CD4-positive, CD25-positive, alpha-beta regulatory T cell (primary cell): ENCODE measurements around the gene HIP1R. TPM values are rescaled to one million over a fixed set of nuclear protein-coding genes. Genes with fewer than 3 reads are reported as not detected.

Source experiments
- ATAC-seq, 2 donors: fragments of 150-1000 bp; cut with Tn5 transposase; one replicate each; pipeline ENCODE4 v1.10.0; 2021; ENCODE audit warnings: low read depth in 2 of 2, moderate number of reproducible peaks in 2 of 2, moderate library complexity in 1 of 2
- DNase-seq, 3 donors: peaks; one replicate each; pipeline versions ENCODE4 v3.0.0 to v3.0.0-alpha.2; 2012 to 2022; ENCODE audit warnings: mixed read lengths in 1 of 3
- H3K27ac ChIP-seq: one replicate; pipeline ENCODE4 v1.7.0; 2013; ENCODE audit warnings: mild to moderate bottlenecking, low read length; ENCODE audit not compliant: insufficient read depth, poor library complexity, severe bottlenecking
- H3K27me3 ChIP-seq: one replicate; pipeline ENCODE4 v1.7.0; 2013; ENCODE audit warnings: low read length; ENCODE audit not compliant: control insufficient read depth, insufficient read depth
- H3K36me3 ChIP-seq: one replicate; pipeline ENCODE4 v1.7.0; 2013; ENCODE audit warnings: mild to moderate bottlenecking, low read length, moderate library complexity; ENCODE audit not compliant: control insufficient read depth, insufficient read depth
- H3K4me1 ChIP-seq: 2 replicates; pipeline ENCODE4 v1.7.0; 2013; ENCODE audit warnings: mild to moderate bottlenecking, low read length; ENCODE audit not compliant: insufficient read depth, control insufficient read depth, poor library complexity, severe bottlenecking
- H3K4me3 ChIP-seq: one replicate; pipeline ENCODE4 v1.7.0; 2013; ENCODE audit warnings: low read depth, mild to moderate bottlenecking, low read length, moderate library complexity
- H3K9me3 ChIP-seq, 2 experiments: 1 replicate in 1 of 2; 2 replicates in 1 of 2; pipeline ENCODE4 v1.7.0; 2013; ENCODE audit warnings: low read length in 2 of 2, mild to moderate bottlenecking in 1 of 2, moderate library complexity in 1 of 2; ENCODE audit not compliant: control insufficient read depth in 2 of 2
- H3K27ac Mint-ChIP-seq, 3 donors: one replicate each; pipeline ENCODE4 v1.8.0; 2020 to 2022; ENCODE audit warnings: mild to moderate bottlenecking in 3 of 3, mixed read lengths in 3 of 3, moderate library complexity in 2 of 3
- H3K27me3 Mint-ChIP-seq: one replicate; pipeline ENCODE4 v1.8.0; 2022; ENCODE audit warnings: mild to moderate bottlenecking, mixed read lengths
- H3K36me3 Mint-ChIP-seq: one replicate; pipeline ENCODE4 v1.8.0; 2020; ENCODE audit warnings: mixed read lengths
- H3K4me1 Mint-ChIP-seq, 4 donors: one replicate each; pipeline ENCODE4 v1.8.0; 2020 to 2022; ENCODE audit warnings: mixed read lengths in 4 of 4, mild to moderate bottlenecking in 1 of 4
- H3K4me3 Mint-ChIP-seq, 4 donors: one replicate each; pipeline ENCODE4 v1.8.0; 2020 to 2022; ENCODE audit warnings: mild to moderate bottlenecking in 4 of 4, mixed read lengths in 4 of 4, moderate library complexity in 3 of 4
- H3K9me3 Mint-ChIP-seq, 7 donors: one replicate each; pipeline ENCODE4 v1.8.0; 2020 to 2022; ENCODE audit warnings: mixed read lengths in 7 of 7, mild to moderate bottlenecking in 3 of 7, moderate library complexity in 2 of 7
- polyA plus RNA-seq, 4 donors: library from polyadenylated mRNA; unstranded; fragments of 300-500 nt; fragmentation: Illumina TruSeq; gene quantifications; one replicate each; pipeline ENCODE4 v1.2.3, GENCODE V29; 2021
- total RNA-seq: library from RNA; stranded (reverse); gene quantifications from one replicate; pipeline ENCODE4 v1.2.3, GENCODE V29; 2022

Gene HIP1R
- total and polyA plus RNA-seq, 5 donors from 2014 or later: 3.8 to 56.0 (median 5.5) TPM

DNA sequence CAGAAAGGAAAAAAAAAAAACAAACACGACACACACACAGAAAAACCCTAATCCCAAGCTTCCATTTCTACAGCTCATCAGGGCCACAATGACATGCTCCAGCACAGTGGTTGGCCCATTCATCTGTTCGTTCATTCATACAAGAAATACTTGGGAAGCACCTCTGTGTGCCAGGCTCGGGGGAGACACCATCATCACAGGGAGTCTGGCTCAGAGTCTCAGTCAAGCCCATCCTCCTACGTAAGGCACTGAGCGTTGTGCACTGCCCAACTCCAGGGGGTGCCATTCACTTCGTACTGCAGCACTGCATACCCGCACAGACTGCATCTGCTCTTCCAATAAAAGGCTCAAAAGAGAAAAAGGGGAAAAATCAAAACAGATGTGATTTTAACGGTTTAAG, 45.4 kb downstream of the HIP1R start:
- no peaks in the 10 kb centered on the region for H3K9me3 ChIP-seq
- peaks cover 29 to 95% (median 67%) of the 10 kb centered on the region in 4 donors for H3K4me1 Mint-ChIP-seq
- no peak overlapping the region for H3K27ac ChIP-seq
- H3K27me3 ChIP-seq: no peaks in the 10 kb centered on the region
- peaks cover 43% of the 10 kb centered on the region for H3K4me1 ChIP-seq
- peaks cover 7% of the 10 kb centered on the region for H3K36me3 Mint-ChIP-seq
- no peak overlapping the region for H3K4me3 ChIP-seq
- peak overlapping the region; percentile 28 to 70 (median 32) for H3K27ac Mint-ChIP-seq
- no peak for DNase-seq
- no peak for ATAC-seq
- H3K4me3 Mint-ChIP-seq: peak overlapping the region in 2 of 4 donors; percentile 38 to 39
- peaks cover 5% of the 10 kb centered on the region for H3K36me3 ChIP-seq
- H3K9me3 Mint-ChIP-seq: no peaks in the 10 kb centered on the region
- no peaks in the 10 kb centered on the region for H3K27me3 Mint-ChIP-seq

GRCh38 chr12:122882908-122883558, 47.8 kb downstream of the HIP1R start:
- Histone ChIP-seq H3K36me3 (peaks cover 5% of the 10 kb centered on the region), H3K4me1 (peaks cover 35% of the 10 kb centered on the region), H3K9me3 (no peaks in the 10 kb centered on the region), H3K27me3 (no peaks in the 10 kb centered on the region), H3K4me3 (no peak overlapping the region), H3K27ac (no peak overlapping the region)
- Mint-ChIP-seq H3K4me1 (peaks cover 36 to 94% (median 65%) of the 10 kb centered on the region in 4 donors), H3K36me3 (peaks cover 10% of the 10 kb centered on the region), H3K27me3 (no peaks in the 10 kb centered on the region), H3K4me3 (peak overlapping the region in 1 of 4 donors; percentile 32), H3K9me3 (no peaks in the 10 kb centered on the region), H3K27ac (peak overlapping the region; percentile 17 to 31 (median 28))
- ATAC-seq (no peak), DNase-seq (no peak)

- Mint-ChIP-seq H3K9me3 (no peaks in the 10 kb centered on the region), H3K27ac (peak overlapping the region; percentile 7 to 69 (median 58))
- ATAC-seq: no peak
Observed at GRCh38 chr12:122884091-122884826, 49.0 kb downstream of the HIP1R start.

GRCh38 chr12:122884860-122885259, 49.6 kb downstream of the HIP1R start:
- no peak for DNase-seq
- no peak for ATAC-seq
- peaks cover 38 to 94% (median 67%) of the 10 kb centered on the region in 4 donors for H3K4me1 Mint-ChIP-seq
- Histone ChIP-seq H3K4me1 (peaks cover 40% of the 10 kb centered on the region), H3K9me3 (no peaks in the 10 kb centered on the region), H3K36me3 (no peaks in the 10 kb centered on the region), H3K4me3 (no peak overlapping the region), H3K27ac (no peak overlapping the region), H3K27me3 (no peaks in the 10 kb centered on the region)
- peak overlapping the region in 1 of 3 donors; percentile 69 for H3K27ac Mint-ChIP-seq
- H3K27me3 Mint-ChIP-seq: no peaks in the 10 kb centered on the region
- no peak overlapping the region for H3K4me3 Mint-ChIP-seq
- H3K9me3 Mint-ChIP-seq: no peaks in the 10 kb centered on the region
- peaks cover 10% of the 10 kb centered on the region for H3K36me3 Mint-ChIP-seq

More at GRCh38 chr12:122884091-122884826, 49.0 kb downstream of the HIP1R start:
- peaks cover 10% of the 10 kb centered on the region for H3K36me3 Mint-ChIP-seq
- no peaks in the 10 kb centered on the region for H3K27me3 Mint-ChIP-seq
- Histone ChIP-seq H3K27ac (no peak overlapping the region), H3K4me3 (no peak overlapping the region), H3K36me3 (peaks cover under 1% of the 10 kb centered on the region), H3K4me1 (peaks cover 35% of the 10 kb centered on the region), H3K9me3 (no peaks in the 10 kb centered on the region), H3K27me3 (no peaks in the 10 kb centered on the region)
- peaks cover 38 to 94% (median 69%) of the 10 kb centered on the region in 4 donors for H3K4me1 Mint-ChIP-seq
- H3K4me3 Mint-ChIP-seq: peak overlapping the region in 1 of 4 donors; percentile 32
- DNase-seq: no peak

DNA sequence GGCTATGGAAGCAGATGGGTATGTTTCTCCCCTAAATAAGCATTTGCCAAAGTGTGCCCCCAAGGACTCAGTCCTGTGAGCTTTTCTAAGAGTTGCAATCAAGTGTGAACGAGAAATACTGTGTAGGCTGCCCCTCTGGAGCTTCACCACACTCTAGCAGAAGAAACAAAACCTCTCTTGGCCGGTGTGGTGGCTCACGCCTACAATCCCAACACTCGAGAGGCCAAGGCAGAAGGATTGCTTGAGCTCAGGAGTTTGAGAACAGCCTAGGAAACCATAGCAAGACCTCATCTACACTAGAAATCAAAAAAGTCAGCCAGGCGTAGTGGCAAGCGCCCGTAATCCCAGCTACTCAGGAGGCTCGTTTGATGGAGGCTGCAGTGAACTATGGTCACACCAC, 50.9 kb downstream of the HIP1R start:
- H3K27ac Mint-ChIP-seq: peak overlapping the region in 2 of 3 donors; percentile 27 to 95

GRCh38 chr12:122886851-122887818, 51.9 kb downstream of the HIP1R start:
- peak; percentile 16 to 40 for ATAC-seq
- H3K27me3 ChIP-seq: no peaks in the 10 kb centered on the region
- Mint-ChIP-seq H3K27me3 (no peaks in the 10 kb centered on the region), H3K4me3 (peak overlapping the region in 3 of 4 donors; percentile 83 to 91 (median 90)), H3K4me1 (peaks cover 35 to 93% (median 65%) of the 10 kb centered on the region in 4 donors), H3K27ac (peak overlapping the region; percentile 92 to 97 (median 95)), H3K36me3 (peaks cover 13% of the 10 kb centered on the region), H3K9me3 (no peaks in the 10 kb centered on the region)
- DNase-seq: no peak
- H3K36me3 ChIP-seq: no peaks in the 10 kb centered on the region
- H3K4me3 ChIP-seq: peak overlapping the region; percentile 69
- no peaks in the 10 kb centered on the region for H3K9me3 ChIP-seq
- H3K27ac ChIP-seq: peak overlapping the region; percentile 84
- peaks cover 61% of the 10 kb centered on the region for H3K4me1 ChIP-seq

More for the DNA sequence above, 50.9 kb downstream of the HIP1R start:
- DNase-seq: no peak
- H3K27me3 Mint-ChIP-seq: no peaks in the 10 kb centered on the region
- H3K4me3 Mint-ChIP-seq: no peak overlapping the region
- H3K4me1 Mint-ChIP-seq: peaks cover 38 to 93% (median 65%) of the 10 kb centered on the region in 4 donors
- peaks cover 13% of the 10 kb centered on the region for H3K36me3 Mint-ChIP-seq
- Histone ChIP-seq H3K27me3 (no peaks in the 10 kb centered on the region), H3K4me3 (no peak overlapping the region), H3K4me1 (peaks cover 51% of the 10 kb centered on the region), H3K27ac (no peak overlapping the region), H3K9me3 (no peaks in the 10 kb centered on the region), H3K36me3 (no peaks in the 10 kb centered on the region)
- no peaks in the 10 kb centered on the region for H3K9me3 Mint-ChIP-seq
- no peak for ATAC-seq

- ATAC-seq: peak in 1 of 2 donors; percentile 11
Observed at GRCh38 chr12:122887819-122888212, 52.6 kb downstream of the HIP1R start.

More at GRCh38 chr12:122887819-122888212, 52.6 kb downstream of the HIP1R start:
- Histone ChIP-seq H3K9me3 (no peaks in the 10 kb centered on the region), H3K4me1 (peaks cover 67% of the 10 kb centered on the region), H3K27me3 (no peaks in the 10 kb centered on the region), H3K36me3 (no peaks in the 10 kb centered on the region), H3K4me3 (peak overlapping the region; percentile 69), H3K27ac (peak overlapping the region; percentile 84)
- H3K36me3 Mint-ChIP-seq: peaks cover 13% of the 10 kb centered on the region
- H3K27me3 Mint-ChIP-seq: no peaks in the 10 kb centered on the region
- DNase-seq: no peak
- no peaks in the 10 kb centered on the region for H3K9me3 Mint-ChIP-seq
- peak overlapping the region; percentile 62 to 91 (median 86) for H3K4me3 Mint-ChIP-seq
- peaks cover 34 to 93% (median 65%) of the 10 kb centered on the region in 4 donors for H3K4me1 Mint-ChIP-seq
- H3K27ac Mint-ChIP-seq: peak overlapping the region; percentile 92 to 97 (median 95)
